GM12878 (cell line): Measurements from ENCODE around the gene COL6A6. TPM values are rescaled to one million over a fixed set of nuclear protein-coding genes. Genes with fewer than 3 reads are reported as not detected.

Experiments used
- ATAC-seq: fragments of 200-7000 bp; cut with Tn5 transposase; 3 replicates; pipeline ENCODE4 v1.9.1; 2020; ENCODE audit warnings: mild to moderate bottlenecking, moderate library complexity
- BruUV-seq: library from RNA; stranded (reverse); fragments of 400-500 nt; replicated peaks from 2 replicates; lab custom pipeline; 2021; lab: Mats Ljungman, UMichigan
- CTCF ChIA-PET: fragments of 300-600 bp; sonication (Branson Sonifier 250); formaldehyde crosslinking; extraction: SDS; loops from one replicate; lab custom pipeline; 2021; ENCODE audit warnings: inconsistent platforms; lab: Yijun Ruan, JAX
- POLR2A ChIA-PET: fragments of 350-600 bp; formaldehyde crosslinking; extraction: SDS; loops from one replicate; lab custom pipeline; 2021; ENCODE audit warnings: inconsistent platforms; lab: Charles Lee
- RAD21 ChIA-PET: fragments of 300-600 bp; sonication (Branson Sonifier 250); formaldehyde crosslinking; loops from one replicate; lab custom pipeline; 2023; ENCODE audit warnings: antibody characterized with exemption; ENCODE audit not compliant: unreplicated experiment; lab: Charles Lee
- SMC1A ChIA-PET: fragments of 300-600 bp; sonication (Branson Sonifier 250); formaldehyde crosslinking; loops from one replicate; lab custom pipeline; 2023; ENCODE audit not compliant: unreplicated experiment, uncharacterized antibody; lab: Charles Lee
- DNase-seq: peaks from one replicate; pipeline ENCODE4 v3.0.0-alpha.2; 2011; ENCODE audit warnings: low read depth, low spot score
- FAIRE-seq: peaks from 3 replicates; lab custom pipeline; 2011; peaks lifted over from hg19 to GRCh38; lab: Jason Lieb, UNC
- H2AFZ ChIP-seq: 2 replicates; pipeline ENCODE4 v1.6.0; 2011; ENCODE audit warnings: low read depth, low read length, control low read depth; ENCODE audit not compliant: control insufficient read depth
- H3K27ac ChIP-seq: 2 replicates; pipeline ENCODE4 v1.5.1; 2011; ENCODE audit warnings: control low read depth; ENCODE audit not compliant: control insufficient read depth, insufficient read depth
- H3K27me3 ChIP-seq, 2 experiments: replicated peaks in 1 of 2; 2 replicates each; pipeline versions ENCODE4 v1.6.0 to v1.6.1; 2011; ENCODE audit warnings: low read length in 1 of 2; ENCODE audit not compliant: control insufficient read depth in 2 of 2, insufficient read depth in 2 of 2
- H3K36me3 ChIP-seq, 2 experiments: 2 replicates each; pipeline ENCODE4 v1.5.1; 2011; ENCODE audit warnings: low read length in 1 of 2; ENCODE audit not compliant: control insufficient read depth in 2 of 2, insufficient read depth in 2 of 2
- H3K4me1 ChIP-seq: 2 replicates; pipeline ENCODE4 v1.6.1; 2011; ENCODE audit warnings: mild to moderate bottlenecking, low read length, moderate library complexity, mixed read lengths; ENCODE audit not compliant: control insufficient read depth, insufficient read depth
- H3K4me2 ChIP-seq: 2 replicates; pipeline ENCODE4 v1.6.0; 2011; ENCODE audit warnings: control low read depth; ENCODE audit not compliant: control insufficient read depth, insufficient read depth
- H3K4me3 ChIP-seq: fragments of 200-600 bp; sonication (generic); 2 replicates; pipeline ENCODE4 v1.5.1; 2016
- H3K79me2 ChIP-seq: 2 replicates; pipeline ENCODE4 v1.6.0; 2011; ENCODE audit warnings: low read length; ENCODE audit not compliant: control insufficient read depth, insufficient read depth
- H3K9ac ChIP-seq: 2 replicates; pipeline ENCODE4 v1.8.0; 2011; ENCODE audit warnings: low read length, control low read depth, mixed read lengths; ENCODE audit not compliant: control insufficient read depth, insufficient read depth
- H3K9me3 ChIP-seq: replicated peaks from 3 replicates; pipeline ENCODE4 v1.5.1; 2011; ENCODE audit warnings: mild to moderate bottlenecking, low read length; ENCODE audit not compliant: control insufficient read depth, insufficient read depth
- H4K20me1 ChIP-seq: 2 replicates; pipeline ENCODE4 v1.6.0; 2011; ENCODE audit not compliant: control insufficient read depth, insufficient read depth
- CUX1 ChIP-seq: IDR thresholded peaks from 2 replicates; pipeline ENCODE4 v1.6.1; 2012; ENCODE audit warnings: improper control_type of control experiment, low read depth, low read length; ENCODE audit not compliant: insufficient replicate concordance
- POU2F2 ChIP-seq: IDR thresholded peaks from 3 replicates; pipeline ENCODE4 v1.6.1; 2011; ENCODE audit warnings: low read depth, mild to moderate bottlenecking, low read length, borderline replicate concordance
- RELB ChIP-seq: fragments of 450-650 bp; IDR thresholded peaks from 2 replicates; pipeline ENCODE4 v1.6.1; 2017; ENCODE audit warnings: low read depth, mild to moderate bottlenecking, moderate library complexity
- SREBF2 ChIP-seq: IDR thresholded peaks from 2 replicates; pipeline ENCODE4 v1.6.1; 2012; ENCODE audit warnings: mild to moderate bottlenecking, low read length
- SUZ12 ChIP-seq: fragments of 200-600 bp; sonication (generic); IDR thresholded peaks from one replicate; pipeline ENCODE4 v1.6.1; 2018; ENCODE audit warnings: antibody characterized with exemption, mild to moderate bottlenecking; ENCODE audit not compliant: unreplicated experiment
- YBX1 ChIP-seq: fragments of 450-650 bp; IDR thresholded peaks from 2 replicates; pipeline ENCODE4 v1.6.1; 2016; ENCODE audit warnings: antibody characterized with exemption
- WGBS: methylation state at CpG from one replicate; pipeline ENCODE4 v1.1.6; 2016; ENCODE audit warnings: low lambda C conversion rate; ENCODE audit not compliant: insufficient replicate concordance, insufficient coverage; ENCODE audit errors: missing lambda C conversion rate; 5-methylcytosine and 5-hydroxymethylcytosine counted together
- in situ Hi-C: fragments of 300-500 bp; cut with MboI; formaldehyde crosslinking; loops from 9 replicates; pipeline ENCODE4 v1.14.3; 2018; ENCODE audit warnings: mixed read lengths
- intact Hi-C: fragments of 100-400 bp; cut with micrococcal nuclease; formaldehyde crosslinking; loops from one replicate; pipeline ENCODE4 v1.14.2; 2022; ENCODE audit not compliant: unreplicated experiment
- polyA plus RNA-seq, 11 experiments: library from polyadenylated mRNA; depleted of rRNA in 4 of 11; unstranded in 6 of 11; stranded (reverse) in 5 of 11; fragments of >200 nt; fragmentation: Nextera tagmentation in 4 of 11; fragmentation: Illumina TruSeq in 1 of 11; extraction: Ambion mirVana in 4 of 11; extraction: Trizol in 1 of 11; gene quantifications; 1 replicate in 1 of 11; 2 replicates in 10 of 11; pipeline versions ENCODE4 v1.2.1 to v1.2.3, GENCODE V29; 2011 to 2016; ENCODE audit warnings: inconsistent platforms in 2 of 11, missing spikeins in 2 of 11, low read depth in 1 of 11
- total RNA-seq, 4 experiments: library from RNA; depleted of rRNA in 3 of 4; stranded (reverse); fragments of >200 nt in 3 of 4; fragmentation: Illumina TruSeq in 1 of 4; extraction: Trizol in 1 of 4; gene quantifications; 2 replicates each; pipeline versions ENCODE4 v1.2.1 to v1.2.3, GENCODE V29; 2013 to 2021

Gene COL6A6
- total and polyA plus RNA-seq, 10 of the 15 experiments (the other 5 are each of a cell fraction or from before 2014, with no cell fraction given), result 0.01 to 0.02 TPM; not detected in 8

GRCh38 chr3:130533247-130533646 is 16.3 kb downstream of the COL6A6 start:
- H3K36me3 ChIP-seq, result no peaks in the 10 kb centered on the region
- no peak for FAIRE-seq
- DNase-seq, result no peak
- H3K9ac ChIP-seq, result no peak overlapping the region
- intact Hi-C loops (no loop called here), in situ Hi-C loops (no loop called here)
- H2AFZ ChIP-seq, result no peak overlapping the region
- no peak for ATAC-seq
- ChIA-PET RAD21 (no interaction called here), POLR2A (no interaction called here), CTCF (no interaction called here), SMC1A (no interaction called here)
- H4K20me1 ChIP-seq, result no peaks in the 10 kb centered on the region
- H3K27me3 ChIP-seq, result no peaks in the 10 kb centered on the region; a peak in 1 of 4 replicates
- BruUV-seq, result no TSS peak
- 0% methylated on average over 2 of the region's 2 CpGs for WGBS
- H3K4me1 ChIP-seq, result no peaks in the 10 kb centered on the region
- no peak overlapping the region for H3K4me2 ChIP-seq
- no peaks in the 10 kb centered on the region for H3K9me3 ChIP-seq
- no peaks in the 10 kb centered on the region for H3K79me2 ChIP-seq
- H3K27ac ChIP-seq, result no peak overlapping the region
- H3K4me3 ChIP-seq, result no peak overlapping the region
- TF ChIP-seq SREBF2, result no peak
- TF ChIP-seq RELB, result no peak
- TF ChIP-seq YBX1, result no peak
- TF ChIP-seq SUZ12, result no peak
- TF ChIP-seq POU2F2, result no peak
- no peak for TF ChIP-seq CUX1
